GM12891 (cell line): ENCODE data around the gene FREM3.

Source experiments
- PAX5 ChIP-seq: IDR thresholded peaks from 2 replicates; pipeline ENCODE4 v1.6.1; 2011; ENCODE audit warnings: low read length, moderate library complexity, mild to moderate bottlenecking; ENCODE audit not compliant: insufficient read depth, severe bottlenecking
- POLR2A ChIP-seq: IDR thresholded peaks from 2 replicates; pipeline ENCODE4 v1.6.1; 2011; ENCODE audit warnings: low read depth, low read length, control low read depth
- POLR2AphosphoS5 ChIP-seq: IDR thresholded peaks from 2 replicates; pipeline ENCODE4 v1.6.1; 2011; ENCODE audit warnings: low read depth, low read length, control low read depth
- TAF1 ChIP-seq: IDR thresholded peaks from 2 replicates; pipeline ENCODE4 v1.6.1; 2011; ENCODE audit warnings: low read depth, low read length, control low read depth

DNA sequence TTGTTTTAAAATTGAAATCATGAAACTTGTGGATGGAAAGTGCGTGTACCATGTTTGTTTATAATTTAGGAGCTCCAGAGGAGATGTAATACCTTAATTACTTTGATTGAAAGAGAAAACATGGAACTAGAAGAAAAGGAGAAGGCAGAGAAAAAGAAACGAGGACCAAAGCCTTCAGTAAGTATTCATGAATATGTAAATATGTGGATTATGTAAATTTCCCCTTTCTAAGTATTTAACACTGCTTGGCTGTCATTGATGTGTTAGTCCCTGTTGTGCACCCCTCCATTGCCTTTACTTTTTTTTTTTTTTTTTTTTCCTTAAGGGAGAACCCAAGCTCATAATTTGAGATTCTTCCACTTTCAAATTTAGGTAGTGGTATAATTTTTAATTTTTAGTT is 150.5 kb downstream of the FREM3 start:
- no peak for TF ChIP-seq POLR2AphosphoS5
- no peak for TF ChIP-seq TAF1
- TF ChIP-seq POLR2A, result no peak
- no peak for TF ChIP-seq PAX5
